GM19467 (cell line): Measurements from ENCODE around the gene CNGA1.
"Not testable (repeated sequence)": the region's sequence is repeated elsewhere in the genome, so short reads cannot be mapped to it uniquely, and the experiment has no call there.

ENCODE experiments used
- ATAC-seq: cut with Tn5 transposase; IDR thresholded peaks from one replicate; pipeline ENCODE4 v1.9.1; 2021; ENCODE audit warnings: mild to moderate bottlenecking, moderate library complexity; ENCODE audit not compliant: unreplicated experiment

CNGA1 gene

DNA sequence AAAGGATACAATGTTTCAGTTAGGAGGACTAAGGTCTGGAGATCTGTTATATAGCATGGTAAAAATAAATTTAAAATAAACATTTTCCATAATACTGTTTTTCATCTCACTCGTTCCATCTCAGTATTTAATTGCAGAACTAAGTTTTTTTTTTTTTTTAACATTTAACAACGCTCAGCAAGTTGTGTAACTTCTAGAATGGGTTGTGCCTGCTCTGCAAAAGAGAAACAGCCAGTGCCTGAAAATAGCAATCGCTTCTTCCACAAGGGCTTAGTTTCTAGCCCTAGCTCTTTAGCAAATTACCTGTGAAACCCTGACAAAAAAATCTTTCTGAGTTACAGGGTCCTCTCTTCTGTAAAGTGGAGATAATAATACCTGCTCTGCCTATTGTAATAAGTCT, 41.9 kb downstream of the CNGA1 start:
- no peak for ATAC-seq

DNA sequence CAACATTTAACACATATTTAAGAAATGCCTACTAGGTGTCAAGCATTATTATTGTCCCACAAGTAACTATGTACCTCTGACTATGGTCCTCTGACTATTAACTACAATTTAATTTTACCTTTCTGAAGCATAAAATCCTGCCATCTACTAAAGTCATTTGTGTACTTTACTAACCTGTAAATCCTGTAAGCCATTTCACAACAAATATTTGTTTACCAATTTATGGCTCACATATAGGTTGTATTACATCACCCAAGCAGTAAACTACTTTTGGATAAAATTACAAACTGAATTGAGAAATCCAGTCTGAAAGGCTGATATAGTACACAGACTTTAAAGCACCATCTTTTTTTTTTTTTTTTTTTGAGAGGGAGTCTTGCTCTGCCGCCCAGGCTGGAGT, 43.8 kb downstream of the CNGA1 start:
- no peak for ATAC-seq

DNA sequence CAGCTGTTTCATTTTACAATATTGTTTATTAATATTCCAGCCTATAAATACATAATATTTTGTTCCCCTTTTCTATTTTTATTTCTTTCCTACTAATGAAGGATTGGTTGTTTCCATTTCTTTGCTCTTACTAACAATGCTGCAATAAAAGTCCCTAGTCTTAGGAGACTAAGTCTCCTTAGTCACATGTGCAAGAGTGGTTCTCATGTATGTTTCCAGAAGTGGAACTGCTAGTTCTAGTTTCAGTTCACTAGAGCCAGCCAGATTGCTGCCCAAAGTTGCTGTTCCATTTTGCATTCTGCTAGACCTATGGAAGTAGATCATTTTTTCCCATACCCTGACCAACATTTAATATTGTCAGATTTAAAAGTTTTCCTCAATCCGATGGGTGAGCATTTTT, 44.3 kb downstream of the CNGA1 start:
- ATAC-seq, result no peak

DNA sequence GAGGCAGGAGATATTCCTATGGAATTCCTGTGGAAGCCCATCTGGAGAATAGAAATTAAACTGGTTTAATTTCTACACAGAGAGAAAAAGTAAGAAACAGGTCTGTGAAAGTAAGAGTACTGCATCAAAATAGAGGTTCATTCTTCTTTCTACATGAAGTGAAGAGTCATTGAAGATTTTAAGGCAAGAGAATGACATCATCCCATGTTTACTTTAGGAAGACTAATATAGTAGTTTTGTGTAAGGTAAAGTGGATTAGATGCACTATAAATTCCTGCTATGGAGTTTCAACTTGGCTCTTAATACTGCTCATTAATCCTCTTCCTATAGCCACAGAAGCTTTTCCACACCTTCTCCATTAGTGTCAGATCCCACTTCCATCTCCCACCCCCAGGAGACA, 47.6 kb downstream of the CNGA1 start:
- no peak for ATAC-seq

DNA sequence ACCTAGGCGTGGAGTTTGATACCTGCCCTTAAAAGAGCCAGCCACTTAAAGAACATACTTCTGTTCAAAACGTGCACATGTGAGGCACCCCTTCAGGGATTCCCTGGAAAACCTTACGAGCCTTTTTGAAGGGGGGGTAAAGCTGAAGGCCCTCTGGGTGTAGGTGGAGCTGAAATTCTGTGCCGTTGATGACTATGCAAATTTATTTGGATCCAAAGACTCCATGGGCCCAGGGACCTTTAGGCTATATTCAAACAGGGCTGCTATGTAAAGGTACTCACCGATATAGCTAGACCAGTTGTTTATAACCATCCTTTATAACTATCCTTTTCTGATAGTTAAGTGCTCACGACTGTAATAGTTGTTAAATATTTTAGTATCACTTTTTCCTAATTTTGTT, 61.8 kb downstream of the CNGA1 start:
- no peak for ATAC-seq

DNA sequence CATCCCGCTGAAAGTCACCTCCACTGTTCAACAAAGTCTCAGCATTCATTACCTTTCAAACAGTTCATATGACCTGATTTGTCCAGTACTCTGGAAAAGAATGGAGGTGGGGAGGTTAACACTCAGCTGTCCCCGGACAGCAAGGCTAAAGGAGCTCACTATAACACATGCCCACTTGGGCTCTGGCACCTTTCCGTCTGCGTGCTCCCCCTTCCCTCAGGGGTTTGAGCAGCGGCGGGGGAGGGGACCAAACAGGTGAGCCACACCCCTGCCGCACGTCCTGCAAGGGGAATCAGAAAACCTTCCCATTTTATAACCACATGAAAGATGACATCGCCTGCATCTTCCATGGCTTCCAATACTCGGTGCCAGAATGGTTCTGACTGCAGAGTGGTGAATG, 62.2 kb downstream of the CNGA1 start:
- ATAC-seq, result no peak

DNA sequence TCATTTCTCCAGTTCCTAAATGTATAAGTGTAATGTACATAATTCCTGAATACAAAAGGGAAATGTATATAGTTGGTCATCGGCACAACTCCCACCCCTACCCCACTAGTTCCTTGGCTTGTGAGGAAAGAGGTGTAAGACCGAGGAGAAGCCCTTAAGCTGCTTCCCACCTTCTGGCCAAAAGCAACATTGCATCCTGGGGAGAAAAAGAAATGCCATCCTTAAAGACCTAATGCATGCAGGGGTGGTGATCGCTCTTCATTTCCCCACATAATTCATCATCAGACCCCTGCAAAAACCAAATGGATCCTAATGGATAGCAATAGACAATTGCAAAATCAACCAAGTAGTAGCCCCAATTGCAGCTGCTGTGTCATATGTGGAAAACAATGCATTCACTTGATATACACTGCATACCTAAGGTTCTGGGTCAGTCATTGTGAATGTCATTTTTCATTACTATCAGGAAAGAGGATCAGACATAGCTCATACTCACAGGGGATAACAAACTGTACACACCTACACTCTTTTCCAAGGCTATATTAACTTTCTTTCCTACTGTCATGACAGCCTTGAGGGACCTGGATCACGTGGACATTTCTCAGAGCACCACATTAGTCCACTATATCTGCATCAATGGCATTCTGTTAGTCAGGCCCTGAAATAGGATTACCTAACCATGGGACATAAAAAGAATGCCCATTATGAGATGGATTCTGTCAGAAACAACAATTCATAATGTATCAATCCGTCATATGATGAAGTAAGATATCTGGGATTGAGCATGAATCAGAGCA, 70.4 kb downstream of the CNGA1 start:
- ATAC-seq, result no peak

DNA sequence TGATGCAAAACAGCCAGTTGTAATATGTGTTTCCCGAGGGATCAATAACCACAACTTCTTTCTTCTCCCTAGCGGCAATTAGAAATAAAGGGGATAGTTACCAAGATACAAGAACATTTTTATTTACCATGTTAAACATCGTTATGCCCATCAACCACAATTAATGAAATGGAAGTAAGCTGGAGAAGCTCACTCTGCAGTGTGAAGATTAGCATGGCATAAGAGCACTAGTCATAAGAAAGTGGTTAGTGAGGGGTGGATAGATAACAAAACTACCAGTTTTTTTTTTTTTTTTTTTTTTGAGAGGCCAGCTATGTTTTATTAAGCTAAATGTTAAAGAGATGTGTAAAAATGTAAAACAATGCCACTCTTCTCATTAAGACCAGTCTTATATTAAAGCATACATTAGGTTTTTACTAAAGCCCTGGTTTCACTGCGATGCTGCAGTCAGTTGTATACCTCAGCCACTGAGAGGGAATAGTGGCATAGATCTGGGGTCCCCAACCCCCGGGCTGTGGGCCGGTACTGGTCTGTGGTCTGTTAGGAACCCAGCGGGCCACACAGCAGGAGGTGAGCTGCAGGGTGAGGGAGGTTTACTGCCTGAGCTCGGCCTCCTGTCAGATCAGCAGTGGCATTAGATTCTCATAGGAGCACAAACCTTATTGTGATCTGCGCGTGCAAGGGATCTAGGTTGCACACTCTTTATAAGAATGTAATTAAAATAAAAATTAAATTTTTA, 74.2 kb downstream of the CNGA1 start:
- no peak for ATAC-seq

DNA sequence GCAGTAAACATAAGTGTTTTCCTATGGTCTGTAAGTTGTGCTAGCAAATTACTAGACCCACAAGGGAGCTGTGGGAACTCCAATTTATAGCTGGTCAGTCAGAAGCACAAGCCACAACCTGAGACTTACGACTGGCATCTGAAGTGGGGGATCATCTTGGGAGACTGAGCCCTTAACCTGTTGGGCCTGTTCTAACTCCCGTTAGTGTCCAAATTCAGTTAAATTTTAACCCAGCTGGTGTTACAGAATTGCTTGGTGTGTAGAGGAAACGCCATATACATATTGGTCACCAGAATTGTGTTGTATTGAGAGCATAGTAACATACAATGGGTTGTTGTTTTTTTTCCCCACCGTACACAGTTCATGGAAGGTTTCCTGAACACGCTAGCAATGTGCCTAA, 77.0 kb downstream of the CNGA1 start:
- no peak for ATAC-seq

DNA sequence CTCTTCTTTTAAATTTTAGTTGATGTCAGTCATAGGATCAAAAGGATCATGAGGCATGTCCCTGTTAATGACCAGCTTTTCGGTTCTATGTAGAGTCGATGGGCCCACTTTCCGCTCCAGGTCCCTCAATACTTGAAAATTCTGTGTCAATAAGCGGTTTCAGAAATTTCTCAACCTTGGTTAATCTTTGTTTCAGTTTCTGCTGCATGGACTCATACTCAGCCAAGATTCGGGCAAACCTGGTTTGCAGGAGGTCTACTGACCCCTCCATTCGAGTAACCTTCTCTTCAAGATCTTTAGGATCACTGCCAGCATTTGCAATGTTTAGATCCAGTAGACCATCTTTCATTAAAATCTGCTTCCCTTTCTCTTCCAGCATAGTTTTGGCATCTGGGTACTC, 80.1 kb downstream of the CNGA1 start:
- no peak for ATAC-seq

DNA sequence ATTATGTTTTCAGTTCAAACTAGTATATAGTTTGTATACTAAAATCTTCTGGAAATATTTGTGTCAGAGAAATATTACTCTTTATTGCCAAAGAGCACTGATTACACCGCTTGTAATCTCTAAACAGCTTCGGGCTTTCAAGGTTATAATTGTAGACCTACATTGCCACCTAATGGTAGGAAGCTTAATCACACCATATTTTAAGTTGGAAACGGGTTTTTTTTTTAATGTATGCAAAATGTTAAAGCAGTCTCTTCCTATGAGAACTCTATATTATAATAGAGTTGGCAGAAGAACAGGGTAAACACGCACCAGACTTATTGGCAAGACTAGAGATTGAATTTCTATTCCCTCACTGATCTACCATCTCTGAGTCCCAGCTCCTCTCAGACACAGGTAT, 82.6 kb downstream of the CNGA1 start:
- peak; percentile 62 for ATAC-seq

DNA sequence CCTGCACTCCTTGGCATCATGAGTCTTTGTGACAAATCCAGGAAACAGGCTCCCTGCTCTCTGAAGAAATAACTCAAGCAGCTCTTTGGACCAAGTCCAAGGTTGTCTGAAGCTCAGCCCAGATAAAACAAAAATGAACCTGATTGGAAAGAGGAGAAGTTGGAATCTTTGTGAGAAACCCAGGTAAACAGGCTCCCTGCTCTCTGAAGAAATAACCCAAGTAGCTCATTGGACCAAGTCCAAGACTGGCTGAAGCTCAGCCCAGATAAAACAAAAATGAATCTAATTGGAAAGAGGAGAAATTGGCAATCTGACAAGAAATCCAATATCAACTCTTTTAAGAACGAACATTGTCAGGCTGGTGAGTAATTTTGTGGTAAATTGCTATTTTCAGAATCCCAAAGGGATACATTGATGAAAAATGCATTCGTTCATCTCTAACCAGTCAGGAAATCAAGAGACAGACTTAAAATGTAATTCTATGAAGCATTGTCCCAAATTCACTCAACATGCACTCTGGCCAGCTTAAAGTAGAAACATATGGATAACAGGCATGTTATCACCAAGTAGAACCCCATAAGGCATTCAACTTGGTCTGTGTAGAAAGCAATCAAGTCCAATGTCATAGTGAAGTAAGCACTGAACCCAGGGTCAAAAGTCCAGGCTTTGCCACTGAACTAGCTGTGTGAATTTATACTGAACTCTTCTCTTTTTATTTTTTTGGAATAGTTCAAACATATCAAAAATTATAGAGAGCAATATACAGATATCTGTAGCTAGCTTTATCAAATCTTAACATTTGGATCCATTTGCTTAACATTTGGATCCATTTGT, 85.3 kb downstream of the CNGA1 start:
- ATAC-seq, result no peak

DNA sequence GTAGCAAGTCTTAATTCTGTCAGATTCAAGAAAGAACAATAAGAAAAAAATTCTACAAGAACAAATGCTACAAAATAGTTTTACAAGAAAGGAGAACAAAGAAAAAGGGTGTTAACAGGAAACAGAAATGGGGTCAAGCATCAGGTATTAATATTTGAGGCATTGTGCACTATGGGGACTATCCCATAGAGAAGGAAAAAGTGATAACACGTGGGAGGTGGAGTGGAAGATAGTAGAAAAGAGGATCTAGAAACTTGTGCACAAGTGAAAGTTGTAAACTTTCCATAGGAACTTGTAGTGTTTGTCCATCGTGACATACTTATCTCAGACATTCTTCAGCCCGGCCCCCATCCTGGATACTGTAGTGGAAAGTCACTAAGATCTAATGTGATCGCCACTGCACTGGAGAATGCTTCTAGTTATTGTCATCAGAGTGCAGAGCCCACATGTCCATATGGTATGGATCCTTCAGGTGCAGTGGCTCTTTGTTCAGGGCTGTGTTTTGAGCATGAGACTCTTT, 86.7 kb downstream of the CNGA1 start:
- no peak for ATAC-seq

DNA sequence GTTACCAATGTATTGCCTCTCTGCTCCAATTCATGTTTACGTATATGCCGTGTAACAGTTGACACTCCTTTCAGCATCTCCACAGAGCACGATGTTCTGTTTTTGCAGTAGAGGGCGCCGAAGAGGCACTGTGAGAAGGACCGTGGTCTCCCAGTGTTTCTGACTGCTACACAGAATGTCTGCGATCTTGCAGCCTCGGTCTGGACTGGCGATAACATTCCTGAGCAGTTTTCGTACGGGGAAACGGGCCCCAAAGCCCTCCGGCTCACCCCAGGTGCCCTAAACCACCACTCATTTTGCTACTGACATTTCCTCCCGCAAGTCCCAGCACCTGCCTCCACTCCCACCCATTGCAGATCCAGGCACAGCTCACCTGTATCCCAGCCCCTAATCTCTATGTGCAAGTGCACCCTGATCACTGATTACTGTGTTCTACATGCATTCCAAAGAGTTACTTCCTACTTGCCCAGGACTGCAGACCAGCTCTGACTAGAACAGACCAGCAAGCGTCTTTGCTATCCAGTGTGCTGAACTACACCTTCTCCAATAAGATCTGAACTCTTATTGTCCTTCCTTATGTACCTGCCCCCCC, 89.7 kb downstream of the CNGA1 start:
- peak; percentile 72 for ATAC-seq

DNA sequence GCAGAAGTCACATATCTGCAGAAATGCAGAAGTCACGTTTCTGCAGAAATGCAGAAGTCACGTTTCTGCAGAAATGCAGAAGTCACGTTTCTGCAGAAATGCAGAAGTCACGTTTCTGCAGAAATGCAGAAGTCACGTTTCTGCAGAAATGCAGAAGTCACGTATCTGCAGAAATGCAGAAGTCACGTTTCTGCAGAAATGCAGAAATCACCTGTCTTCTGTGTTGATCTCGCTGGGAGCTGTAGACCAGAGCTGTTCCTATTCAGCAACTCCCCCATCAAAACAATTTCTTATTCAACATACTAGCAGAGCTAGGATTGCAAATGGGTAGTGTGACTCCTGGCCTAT, 93.2 kb downstream of the CNGA1 start:
- not testable (repeated sequence) for ATAC-seq

DNA sequence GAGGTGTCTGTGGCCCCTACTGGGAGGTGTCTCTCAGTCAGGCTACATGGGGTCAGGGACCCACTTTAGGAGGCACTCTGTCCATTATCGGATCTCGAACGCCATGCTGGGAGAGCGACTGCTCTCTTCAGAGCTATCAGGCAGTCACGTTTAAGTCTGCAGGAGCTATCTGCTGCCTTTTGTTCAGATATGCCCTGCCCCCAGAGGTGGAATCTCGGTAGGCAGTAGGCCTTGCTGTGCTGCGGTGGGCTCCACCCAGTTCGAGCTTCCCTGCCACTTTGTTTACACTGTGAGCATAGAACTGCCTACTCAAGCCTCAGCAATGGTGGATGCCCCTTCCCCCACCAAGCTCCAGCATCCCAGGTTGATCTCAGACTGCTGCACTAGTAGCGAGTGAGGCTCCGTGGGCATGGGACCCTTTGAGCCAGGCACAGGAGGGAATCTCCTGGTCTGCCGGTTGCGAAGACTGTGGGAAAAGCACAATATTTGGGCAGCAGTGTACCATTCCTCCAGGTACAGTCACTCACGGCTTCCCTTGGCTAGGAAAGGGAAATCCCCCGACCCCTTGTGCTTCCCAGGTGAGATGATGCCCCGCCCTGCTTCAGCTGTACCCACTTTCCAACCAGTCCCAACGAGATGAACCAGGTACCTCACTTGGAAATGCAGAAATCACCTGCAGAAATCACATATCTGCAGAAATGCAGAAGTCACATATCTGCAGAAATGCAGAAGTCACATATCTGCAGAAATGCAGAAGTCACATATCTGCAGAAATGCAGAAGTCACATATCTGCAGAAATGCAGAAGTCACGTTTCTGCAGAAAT, 93.8 kb downstream of the CNGA1 start:
- not testable (repeated sequence) for ATAC-seq

DNA sequence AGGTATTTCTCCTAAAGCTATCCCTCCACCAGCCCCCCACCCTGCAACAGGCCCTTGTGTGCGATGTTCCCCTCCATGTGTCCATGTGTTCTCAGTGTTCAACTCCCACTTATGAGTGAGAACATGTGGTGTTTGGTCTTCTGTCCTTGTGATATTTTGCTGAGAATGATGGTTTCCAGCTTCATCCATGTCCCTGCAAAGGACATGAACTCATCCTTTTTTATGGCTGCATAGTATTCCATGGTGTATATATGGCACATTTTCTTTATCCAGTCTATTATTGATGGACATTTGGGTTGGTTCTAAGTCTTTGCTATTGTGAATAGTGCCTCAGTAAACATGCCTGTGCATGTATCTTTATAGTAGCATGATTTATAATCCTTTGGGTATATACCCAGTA, 99.3 kb downstream of the CNGA1 start:
- ATAC-seq, result not testable (repeated sequence)

DNA sequence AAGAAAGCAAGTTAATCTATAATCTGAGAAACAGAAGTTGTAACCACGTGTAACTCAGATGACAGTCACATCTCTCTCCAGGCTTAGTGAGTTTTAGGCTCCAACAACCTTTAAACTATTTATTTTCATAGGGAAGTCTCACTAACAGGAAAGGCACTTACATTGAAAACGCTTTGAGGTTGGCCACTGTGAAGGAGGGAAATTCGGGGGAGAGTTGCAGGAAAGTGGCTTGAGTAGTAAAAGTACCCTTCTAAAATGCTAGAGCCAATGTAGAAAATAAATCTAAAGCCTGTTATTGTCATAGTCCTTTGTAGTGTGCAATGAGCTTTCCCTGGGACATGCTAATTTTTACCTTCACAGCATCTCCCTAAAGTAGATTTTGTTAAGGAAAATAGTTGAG, 101.1 kb downstream of the CNGA1 start:
- no peak for ATAC-seq

DNA sequence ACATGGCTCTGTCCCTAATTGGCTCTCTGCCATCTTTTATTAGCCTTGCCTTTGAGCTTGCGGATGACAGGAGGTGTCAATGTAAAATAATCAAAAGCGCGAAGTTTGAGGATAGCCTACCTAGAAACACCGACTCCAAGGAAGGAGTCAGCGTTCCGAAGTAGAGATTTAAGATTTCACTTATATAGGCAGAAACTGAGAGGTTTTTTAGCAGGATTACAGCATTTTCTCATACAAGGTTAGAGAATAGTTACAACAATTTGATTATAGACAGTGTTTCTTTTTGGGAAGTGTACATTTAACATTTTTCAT, 101.6 kb downstream of the CNGA1 start:
- ATAC-seq, result peak; percentile 18

DNA sequence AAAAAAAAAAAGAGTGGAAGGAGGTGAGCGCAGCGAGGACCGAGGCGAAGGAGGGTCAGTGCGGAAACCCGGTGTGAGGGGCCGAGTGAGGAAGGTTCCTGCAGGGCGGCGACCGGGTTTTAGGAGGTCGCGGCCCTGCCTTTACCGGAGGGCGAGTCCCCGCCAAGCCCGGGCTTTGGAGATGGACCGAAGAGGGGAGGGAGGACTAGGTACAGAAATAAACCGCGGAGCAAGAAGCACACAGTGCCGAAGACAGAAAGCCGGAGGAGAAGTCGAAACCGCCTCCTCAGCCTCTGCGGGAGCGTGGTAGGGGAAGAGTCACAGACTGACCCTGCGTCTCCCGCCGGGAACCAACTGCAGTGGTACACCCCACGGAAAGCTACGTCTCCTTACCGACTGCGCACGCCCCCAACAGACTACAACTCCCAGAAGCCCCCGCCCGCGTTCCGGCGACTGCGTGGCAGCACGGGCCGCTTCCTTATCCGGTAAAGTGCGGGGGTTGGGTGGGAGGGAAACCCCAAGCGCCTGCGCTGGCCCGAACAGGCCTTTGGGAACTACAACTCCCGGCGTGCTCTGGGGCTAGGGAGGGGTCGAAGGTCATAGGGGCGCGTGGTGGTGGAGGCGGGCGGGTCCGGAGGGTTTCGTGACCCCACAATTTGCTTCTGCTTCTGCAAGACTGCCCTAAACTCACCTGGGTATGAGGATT, 102.1 kb downstream of the CNGA1 start, which contains the start of gene NFXL1:
NFXL1 (minus strand) TSS at position 364 of the 706 bp plus-strand sequence. CDS start 380 bp downstream, outside the sequence.
- peak; percentile 98 for ATAC-seq
